Stimulated activated CD8-positive, alpha-beta memory T cell treated with anti-CD3 and anti-CD28 coated beads, Interleukin-15, amount 100 ng/mL, for 1 hour (primary cell): Measurements from ENCODE around the gene MBLAC2.

Experiments used
- DNase-seq: peaks from one replicate; pipeline ENCODE4 v3.0.0-alpha.2; 2020; ENCODE audit warnings: low read depth

The MBLAC2 gene

DNA sequence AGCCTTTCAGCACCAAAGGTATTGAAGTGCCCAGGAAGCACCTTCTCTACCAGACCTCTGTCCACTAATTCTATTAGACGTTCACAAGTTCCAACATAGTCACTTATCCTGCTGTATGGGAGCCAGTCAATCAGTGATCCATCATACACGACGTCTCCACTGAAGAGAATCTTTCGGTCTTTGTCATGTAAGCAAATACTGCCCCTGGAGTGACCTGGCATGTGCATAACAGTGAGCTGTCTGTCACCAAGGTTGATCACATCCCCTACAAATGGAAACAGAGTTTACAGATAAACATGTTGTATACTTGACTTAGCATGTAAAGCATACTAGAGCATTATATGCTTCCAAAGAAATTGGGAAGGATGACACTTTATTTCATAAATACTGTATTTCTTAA lies 13.3 kb downstream of the MBLAC2 start:
- DNase-seq = no peak

DNA sequence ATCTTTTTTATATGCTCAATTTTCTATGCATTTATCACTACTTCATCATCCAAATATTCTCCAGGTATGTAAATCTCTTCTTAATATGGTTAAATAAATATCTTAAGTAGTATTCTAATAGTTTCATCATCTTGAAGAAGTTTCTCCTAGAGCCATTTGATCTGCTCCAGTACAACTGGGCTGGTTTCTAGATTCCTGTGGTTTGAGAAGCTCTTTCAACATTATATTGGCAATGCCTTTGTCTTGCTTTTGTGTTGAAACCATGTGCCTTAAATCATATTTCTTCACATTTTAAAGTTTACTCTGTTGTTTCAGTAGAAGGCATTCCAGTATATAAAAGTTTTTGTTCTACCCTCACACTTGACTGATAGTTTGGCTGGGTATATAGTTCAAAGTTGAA lies 27.6 kb downstream of the MBLAC2 start:
- DNase-seq = no peak

DNA sequence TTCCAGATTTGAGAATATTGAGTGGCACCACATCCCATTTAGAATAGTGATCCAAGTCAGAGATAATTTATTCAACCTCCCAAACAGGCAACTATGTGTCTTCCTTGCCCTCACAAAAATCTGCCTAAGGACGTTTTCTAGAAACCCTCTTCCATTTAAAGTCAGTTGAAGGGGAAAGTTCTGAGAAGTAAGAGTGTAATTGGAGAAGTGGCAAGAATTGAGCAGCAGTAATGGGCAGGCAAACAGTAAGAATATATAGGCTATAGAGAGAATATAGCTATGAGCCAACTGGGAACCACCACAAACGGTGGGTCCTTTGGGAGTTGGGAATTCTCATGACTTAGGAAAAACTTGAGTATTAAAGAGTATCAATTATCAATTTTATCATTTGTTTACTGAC lies 33.9 kb downstream of the MBLAC2 start:
- no peak for DNase-seq

DNA sequence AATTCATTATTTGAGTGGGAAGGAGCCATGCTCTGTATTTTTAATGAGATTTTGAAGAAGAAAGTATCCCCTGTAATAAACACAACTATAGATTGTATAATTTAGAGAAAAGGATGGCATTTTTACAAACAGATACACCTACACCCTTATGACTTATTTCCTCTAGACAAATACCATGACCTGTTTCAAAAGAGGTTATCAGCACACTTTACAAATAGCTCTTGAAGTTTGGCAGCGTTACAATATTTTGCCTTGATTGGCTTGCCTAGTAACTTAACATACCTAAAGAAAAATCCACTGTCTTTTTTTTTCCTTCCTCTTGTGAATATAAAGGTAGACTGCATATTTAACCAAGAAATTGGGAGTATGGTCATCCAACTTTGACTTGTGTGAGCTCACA lies 36.5 kb downstream of the MBLAC2 start:
- no peak for DNase-seq

DNA sequence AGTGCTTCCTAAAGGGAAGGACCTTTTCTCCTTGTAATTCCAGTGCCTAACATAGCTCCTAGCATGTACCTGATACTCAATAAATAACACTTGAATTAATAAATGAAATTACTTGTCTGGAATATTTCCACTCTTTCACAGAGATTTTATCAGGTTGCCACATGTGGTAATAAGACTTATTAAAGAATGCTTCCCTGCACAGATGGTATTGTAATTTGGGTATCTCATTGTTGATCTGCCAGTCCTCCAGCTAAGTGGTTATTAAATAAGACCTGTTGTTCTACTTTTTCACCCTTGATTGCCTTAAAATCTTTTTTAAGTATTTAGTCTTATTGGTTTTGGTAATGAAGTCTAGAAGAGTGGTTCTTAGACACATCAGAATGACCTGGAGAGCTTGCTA lies 36.9 kb downstream of the MBLAC2 start:
- no peak for DNase-seq

DNA sequence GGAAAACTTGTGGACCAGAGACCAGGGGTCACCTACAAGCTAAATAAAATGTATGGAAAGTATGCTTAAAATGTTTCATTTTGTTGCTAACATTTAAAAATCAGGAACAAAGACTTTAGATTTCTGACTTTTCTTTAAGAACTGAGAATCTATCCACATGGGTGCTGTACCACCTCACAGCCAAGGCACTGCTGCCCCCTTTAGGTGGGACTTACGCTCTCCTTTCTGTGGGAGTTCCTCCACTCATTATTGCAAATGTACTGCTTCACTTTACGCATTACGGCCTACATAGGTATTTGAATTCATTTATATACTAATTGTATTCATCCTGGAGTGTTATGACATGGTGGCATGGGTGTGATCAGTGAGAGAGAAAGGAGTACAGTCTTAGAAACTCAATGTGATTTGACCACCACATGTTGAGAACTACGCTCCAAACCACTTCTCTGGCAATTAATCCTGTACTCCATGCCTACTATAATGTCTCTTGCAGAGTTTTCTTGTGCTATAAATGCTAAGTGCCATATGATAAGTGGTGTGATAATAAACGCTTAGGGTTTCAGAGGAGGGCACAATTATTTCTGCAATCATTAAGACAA lies 40.4 kb downstream of the MBLAC2 start:
- peak; percentile 5 for DNase-seq

DNA sequence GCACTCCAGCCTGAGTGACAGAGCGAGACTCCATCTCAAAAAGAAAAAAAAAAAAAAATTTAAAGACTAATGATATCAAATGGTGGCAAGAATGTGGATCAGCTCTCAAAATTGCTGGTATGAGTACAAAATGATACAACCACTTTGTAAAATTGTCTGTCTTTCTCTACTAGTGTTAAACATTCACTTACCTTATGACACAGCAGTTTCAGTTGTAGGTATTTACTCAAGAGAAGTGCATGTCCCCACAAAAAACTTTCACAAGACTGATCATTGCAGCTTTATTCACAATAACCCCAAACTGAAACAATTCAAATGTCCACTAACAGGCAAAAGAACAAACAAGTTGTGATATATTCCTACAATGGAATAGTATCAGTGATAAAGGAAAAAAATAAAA lies 50.3 kb downstream of the MBLAC2 start:
- DNase-seq = no peak

DNA sequence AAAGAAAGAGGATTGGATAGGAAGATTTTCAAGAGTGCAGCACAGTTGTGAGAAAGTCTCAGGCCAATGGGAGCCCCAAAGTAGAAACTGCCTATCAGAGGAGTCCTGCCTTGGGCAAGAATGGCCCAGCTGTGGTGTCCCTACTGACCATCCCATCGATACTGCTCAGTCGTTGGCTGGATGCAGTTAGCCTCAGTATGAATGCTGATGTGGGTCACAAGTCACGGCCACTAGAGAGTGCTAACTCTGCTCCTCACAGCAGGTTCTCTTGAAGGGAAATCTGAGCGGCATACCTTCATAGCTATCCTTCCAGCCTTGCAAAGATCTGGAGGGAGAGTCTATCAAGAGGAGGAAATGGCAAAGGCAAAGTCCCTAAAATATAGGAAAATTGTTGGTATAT lies 53.4 kb downstream of the MBLAC2 start:
- no peak for DNase-seq

DNA sequence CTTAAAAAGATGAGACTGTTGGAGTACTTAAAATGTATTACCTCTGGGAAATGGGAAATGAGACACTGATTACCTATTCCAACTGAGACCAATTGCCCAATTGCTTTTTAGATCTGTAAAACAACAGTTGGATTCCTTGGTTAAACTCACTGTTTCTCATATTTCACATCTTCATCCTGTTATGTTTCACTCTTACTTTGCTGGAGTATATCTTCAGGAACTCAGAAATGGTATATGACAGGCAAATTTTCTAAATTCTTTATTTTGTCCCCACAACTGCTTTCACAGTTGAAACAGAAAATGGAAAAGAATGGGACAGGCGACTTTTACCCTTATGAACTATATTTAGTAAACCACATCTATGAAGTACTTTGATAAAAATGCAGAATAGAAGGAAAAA lies 56.4 kb downstream of the MBLAC2 start:
- DNase-seq = no peak

DNA sequence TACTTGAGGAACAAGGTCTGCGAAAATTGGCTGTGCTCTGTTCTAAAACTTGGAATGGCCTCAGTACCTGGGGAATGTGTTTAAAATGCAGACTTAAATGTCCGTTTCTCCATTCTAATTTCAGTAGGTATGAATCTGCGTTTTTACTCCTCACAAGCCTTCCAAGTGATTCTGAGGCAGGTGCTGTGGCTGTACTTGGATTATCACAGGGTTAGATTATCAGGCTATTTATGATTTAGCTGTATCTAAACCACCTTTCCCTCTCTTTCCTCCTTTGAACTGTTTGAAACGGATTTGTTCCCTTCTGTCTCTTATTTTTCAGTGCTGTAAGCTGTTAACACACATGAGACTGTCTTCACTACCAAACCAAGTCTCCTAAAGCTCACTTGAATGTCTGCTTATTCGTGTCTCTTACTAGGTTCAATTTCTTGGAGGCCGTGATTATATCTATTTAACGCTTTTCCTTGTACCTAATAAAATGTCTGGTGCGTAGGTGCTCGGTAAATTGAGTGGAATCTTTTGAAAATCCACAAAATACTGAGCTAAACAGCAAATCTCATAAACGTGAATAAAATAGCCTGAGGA lies 64.3 kb downstream of the MBLAC2 start:
- DNase-seq = no peak

DNA sequence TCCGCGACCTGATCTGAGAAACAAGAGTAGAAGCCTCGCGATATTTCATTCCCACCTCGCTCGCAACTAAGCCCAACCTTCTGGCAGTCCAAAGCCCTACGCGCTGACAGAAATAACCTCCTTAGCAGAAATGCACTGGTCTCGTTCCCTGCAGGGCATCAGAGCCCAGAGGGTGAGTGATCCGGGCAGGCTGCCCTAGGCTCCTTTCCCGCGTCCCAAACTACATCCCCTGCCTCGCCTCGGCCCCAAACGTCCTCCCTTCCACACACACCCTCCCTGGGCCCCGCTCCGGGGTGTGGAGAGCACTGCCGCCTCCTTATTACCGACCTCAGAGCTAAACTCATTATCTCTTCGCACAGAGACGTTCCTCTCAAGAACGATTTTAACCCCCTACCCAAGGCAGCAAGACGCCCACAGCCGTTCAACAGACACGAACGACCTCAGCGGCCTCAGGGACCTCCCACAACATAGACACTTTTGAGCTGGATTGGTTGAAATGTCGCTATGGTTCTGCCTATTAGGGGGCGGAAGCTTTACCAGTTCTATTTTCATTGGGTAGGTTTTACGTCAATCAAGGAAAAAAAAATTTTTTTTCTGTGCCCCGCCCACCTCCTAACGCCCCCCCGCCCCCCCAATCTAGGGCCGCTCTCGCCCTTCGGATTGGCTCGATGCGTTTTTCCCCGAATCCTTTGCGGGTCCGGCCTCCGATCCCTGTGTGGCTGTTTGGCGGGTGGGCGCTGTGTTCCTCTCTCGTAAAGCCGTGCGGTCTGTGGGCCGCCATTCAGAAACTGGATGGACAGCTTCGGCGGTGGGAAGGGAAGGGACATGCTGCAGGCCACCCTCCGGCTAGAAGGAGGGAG lies 65.0 kb downstream of the MBLAC2 start, which contains the start of gene CETN3:
Gene CETN3, minus strand, starts transcription at position 439 of the 860 bp plus-strand sequence. Its CDS starts 95 bp downstream, at position 344.
- peak; percentile 70 for DNase-seq

DNA sequence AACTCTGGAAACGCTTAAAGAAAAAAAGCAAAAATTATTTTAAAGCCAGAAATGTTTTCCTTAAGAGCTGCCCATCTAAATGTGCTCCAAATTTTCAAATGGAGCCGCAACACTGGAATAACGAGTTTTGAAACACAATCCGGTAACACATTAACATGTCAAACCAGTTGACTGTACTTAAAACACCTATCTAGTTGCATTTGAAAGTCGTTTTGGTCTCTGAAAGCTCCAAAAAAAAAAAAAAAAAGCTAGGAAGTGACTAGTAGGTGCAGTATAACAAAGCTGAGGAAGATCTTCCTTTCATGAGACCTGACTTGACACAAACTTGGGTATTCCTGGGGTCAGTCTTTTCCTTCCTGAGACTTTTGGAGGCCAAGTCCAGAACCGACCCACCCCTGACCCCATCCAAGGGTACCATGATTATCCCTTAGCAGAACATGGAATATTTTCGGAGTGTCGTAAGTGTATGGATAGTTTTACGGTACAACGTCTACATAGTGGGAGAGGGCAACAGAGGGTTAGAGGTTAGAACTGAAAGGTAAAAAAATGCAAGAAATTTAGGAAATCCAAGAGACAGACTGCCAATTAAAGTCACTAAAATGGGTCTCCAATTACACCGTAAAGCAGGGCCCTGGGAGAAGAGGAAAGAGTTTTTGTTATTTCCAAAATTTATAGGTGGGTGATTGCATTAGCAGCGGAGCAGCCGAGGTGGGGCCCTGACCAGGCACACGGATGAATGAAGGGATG lies 65.8 kb downstream of the MBLAC2 start:
- DNase-seq = no peak
